ENCODE results near the gene OPHN1.

Gene OPHN1

DNA sequence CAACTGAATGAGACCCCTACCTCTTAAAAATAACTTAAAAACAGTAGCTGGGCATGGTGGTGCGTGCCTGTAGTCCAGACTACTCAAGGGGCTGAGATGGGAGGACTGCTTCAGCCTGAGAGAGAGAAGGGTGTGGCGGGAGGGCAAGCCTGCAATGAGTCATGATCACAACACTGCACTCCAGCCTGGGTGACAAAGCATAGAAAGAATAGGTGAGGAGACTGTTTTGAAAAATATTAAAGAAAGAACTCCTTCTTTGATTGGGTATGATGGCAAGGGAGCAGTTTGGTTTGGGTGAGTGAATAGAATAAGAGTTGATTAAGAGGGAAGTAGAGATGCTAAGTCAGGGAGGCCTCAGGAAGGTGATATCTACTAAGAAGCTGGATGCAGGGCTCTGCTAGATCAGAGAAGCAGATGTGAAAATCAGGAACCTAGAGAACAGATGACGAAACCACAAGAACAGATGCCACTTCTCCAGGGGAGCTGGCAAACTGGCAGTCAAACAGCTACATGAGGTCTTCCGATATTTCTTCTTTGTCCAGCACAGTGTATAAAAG is 318.6 kb downstream of the OPHN1 start:
- Histone ChIP-seq H3K79me1 (ENCODE audit: low read length) (no peaks in the 10 kb centered on the region), H3K36me3 (ENCODE audit: control insufficient read depth in 1 of 2, insufficient read depth in 2 of 2, low read length in 2 of 2) (no peaks in the 10 kb centered on the region), H3K9ac (ENCODE audit: low read length) (no peak overlapping the region), H4K8ac (ENCODE audit: low read depth, low read length) (no peak overlapping the region), H3K14ac (ENCODE audit: low read length) (no peak overlapping the region), H4K91ac (ENCODE audit: low read depth, low read length) (no peak overlapping the region), H3K4ac (ENCODE audit: low read depth, low read length) (no peak overlapping the region), H2BK5ac (ENCODE audit: low read depth, low read length, poor library complexity) (no peak overlapping the region), H3K4me3 (ENCODE audit: low read depth, low read length) (no peak overlapping the region), H3K9me3 (ENCODE audit: insufficient read depth, low read depth, low read length) (no peaks in the 10 kb centered on the region), H3K27ac (ENCODE audit: low read depth, low read length) (no peak overlapping the region), H4K12ac (ENCODE audit: low read depth, low read length) (no peak overlapping the region), H3K4me1 (ENCODE audit: control insufficient read depth in 1 of 2, insufficient read depth in 2 of 2, low read length in 2 of 2) (no peaks in the 10 kb centered on the region), H2BK120ac (ENCODE audit: insufficient read depth, low read length, poor library complexity) (no peak overlapping the region), H3K23ac (ENCODE audit: low read length) (no peak overlapping the region), H3K79me2 (ENCODE audit: control insufficient read depth, insufficient read depth, low read length, poor library complexity) (no peaks in the 10 kb centered on the region), H2AFZ (ENCODE audit: insufficient read depth, low read length, poor library complexity) (no peak overlapping the region), H3K4me2 (ENCODE audit: low read length) (no peak overlapping the region), H2AK5ac (ENCODE audit: low read length) (no peak overlapping the region), H3K18ac (ENCODE audit: low read length) (no peak overlapping the region), H2BK12ac (ENCODE audit: low read length) (no peak overlapping the region), H3K27me3 (ENCODE audit: insufficient read depth, low read length) (no peaks in the 10 kb centered on the region)
- DNase-seq = no peak
- WGBS (ENCODE audit: extremely low coverage, insufficient coverage, insufficient read length) = no CpG with 5 or more reads among the region's 4 CpGs

DNA sequence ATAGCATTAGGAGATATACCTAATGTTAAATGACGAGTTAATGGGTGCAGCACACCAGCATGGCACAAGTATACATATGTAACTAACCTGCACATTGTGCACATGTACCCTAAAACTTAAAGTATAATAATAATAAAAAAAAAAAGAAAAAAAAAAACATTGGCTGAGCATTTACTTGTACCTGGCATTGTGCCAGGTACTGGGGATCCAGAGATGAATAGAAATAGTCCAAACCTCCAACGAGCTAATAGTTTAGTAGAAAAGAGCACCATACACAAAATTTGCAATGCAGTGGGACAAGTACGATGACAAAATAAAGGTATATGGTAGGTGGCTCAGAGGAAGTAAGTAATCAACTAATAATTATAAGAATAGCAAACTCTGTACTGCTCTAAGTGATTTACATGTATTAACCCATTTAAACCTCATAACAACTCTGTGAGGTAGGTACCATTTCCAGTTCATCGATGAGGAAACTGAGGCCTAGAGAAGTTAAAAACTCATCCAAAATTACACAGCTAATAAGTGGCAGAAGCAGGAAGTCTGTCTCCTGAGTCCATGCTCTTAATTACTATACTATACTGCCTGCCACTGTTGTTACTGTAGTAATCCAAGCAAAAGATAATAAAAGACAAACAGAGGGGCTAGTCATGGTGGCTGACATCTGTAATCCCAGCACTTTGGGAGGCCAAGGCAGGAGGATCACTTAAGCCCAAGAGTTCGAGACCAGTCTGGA is 319.3 kb downstream of the OPHN1 start:
- H2BK5ac ChIP-seq (ENCODE audit: low read depth, low read length, poor library complexity) = no peak overlapping the region
- H3K9me3 ChIP-seq (ENCODE audit: insufficient read depth, low read depth, low read length) = no peaks in the 10 kb centered on the region
- H2AK5ac ChIP-seq (ENCODE audit: low read length) = no peak overlapping the region
- H2BK120ac ChIP-seq (ENCODE audit: insufficient read depth, low read length, poor library complexity) = no peak overlapping the region
- no peak overlapping the region for H4K8ac ChIP-seq (ENCODE audit: low read depth, low read length)
- no peak overlapping the region for H4K12ac ChIP-seq (ENCODE audit: low read depth, low read length)
- WGBS (ENCODE audit: extremely low coverage, insufficient coverage, insufficient read length) = no CpG with 5 or more reads among the region's 5 CpGs
- H3K9ac ChIP-seq (ENCODE audit: low read length) = no peak overlapping the region
- H3K18ac ChIP-seq (ENCODE audit: low read length) = no peak overlapping the region
- no peaks in the 10 kb centered on the region for H3K27me3 ChIP-seq (ENCODE audit: insufficient read depth, low read length)
- no peak overlapping the region for H3K23ac ChIP-seq (ENCODE audit: low read length)
- no peak overlapping the region for H3K4me2 ChIP-seq (ENCODE audit: low read length)
- H2AFZ ChIP-seq (ENCODE audit: insufficient read depth, low read length, poor library complexity) = no peak overlapping the region
- DNase-seq = no peak
- H3K36me3 ChIP-seq (ENCODE audit: control insufficient read depth in 1 of 2, insufficient read depth in 2 of 2, low read length in 2 of 2) = no peaks in the 10 kb centered on the region
- no peak overlapping the region for H3K4me3 ChIP-seq (ENCODE audit: low read depth, low read length)
- H3K79me2 ChIP-seq (ENCODE audit: control insufficient read depth, insufficient read depth, low read length, poor library complexity) = no peaks in the 10 kb centered on the region
- H3K4ac ChIP-seq (ENCODE audit: low read depth, low read length) = no peak overlapping the region
- no peaks in the 10 kb centered on the region for H3K4me1 ChIP-seq (ENCODE audit: control insufficient read depth in 1 of 2, insufficient read depth in 2 of 2, low read length in 2 of 2)
- no peak overlapping the region for H3K27ac ChIP-seq (ENCODE audit: low read depth, low read length)
- H3K79me1 ChIP-seq (ENCODE audit: low read length) = no peaks in the 10 kb centered on the region
- H2BK12ac ChIP-seq (ENCODE audit: low read length) = no peak overlapping the region
- no peak overlapping the region for H4K91ac ChIP-seq (ENCODE audit: low read depth, low read length)
- no peak overlapping the region for H3K14ac ChIP-seq (ENCODE audit: low read length)

DNA sequence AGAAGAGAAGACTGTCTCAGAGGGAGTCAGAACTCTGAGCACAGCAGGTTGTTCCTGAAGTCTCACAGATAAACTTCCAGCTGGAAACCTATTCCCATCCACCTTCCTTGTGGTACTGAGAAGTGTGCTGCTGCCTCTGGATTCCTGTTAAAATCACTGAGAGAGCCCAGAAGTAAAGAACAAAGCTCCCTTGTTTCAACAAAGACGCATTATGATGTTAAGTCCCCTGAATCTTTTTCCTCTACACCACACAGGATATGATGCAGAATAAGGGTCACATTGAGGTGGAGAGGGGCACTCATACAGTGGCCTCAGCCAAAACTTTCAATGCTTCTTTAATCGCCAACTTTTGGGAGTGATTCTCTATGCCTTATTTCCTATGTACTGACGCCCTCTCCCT is 321.0 kb downstream of the OPHN1 start:
- Histone ChIP-seq H3K23ac (ENCODE audit: low read length) (no peak overlapping the region), H2BK120ac (ENCODE audit: insufficient read depth, low read length, poor library complexity) (no peak overlapping the region), H3K27me3 (ENCODE audit: insufficient read depth, low read length) (no peaks in the 10 kb centered on the region), H3K4me1 (ENCODE audit: control insufficient read depth in 1 of 2, insufficient read depth in 2 of 2, low read length in 2 of 2) (no peaks in the 10 kb centered on the region), H3K14ac (ENCODE audit: low read length) (no peak overlapping the region), H2AK5ac (ENCODE audit: low read length) (no peak overlapping the region), H4K8ac (ENCODE audit: low read depth, low read length) (no peak overlapping the region), H3K27ac (ENCODE audit: low read depth, low read length) (no peak overlapping the region), H3K9me3 (ENCODE audit: insufficient read depth, low read depth, low read length) (no peaks in the 10 kb centered on the region), H3K4me3 (ENCODE audit: low read depth, low read length) (no peak overlapping the region), H3K9ac (ENCODE audit: low read length) (no peak overlapping the region), H2BK5ac (ENCODE audit: low read depth, low read length, poor library complexity) (no peak overlapping the region), H3K79me1 (ENCODE audit: low read length) (no peaks in the 10 kb centered on the region), H2AFZ (ENCODE audit: insufficient read depth, low read length, poor library complexity) (no peak overlapping the region), H3K4me2 (ENCODE audit: low read length) (no peak overlapping the region), H4K12ac (ENCODE audit: low read depth, low read length) (no peak overlapping the region), H2BK12ac (ENCODE audit: low read length) (no peak overlapping the region), H3K4ac (ENCODE audit: low read depth, low read length) (no peak overlapping the region), H4K91ac (ENCODE audit: low read depth, low read length) (no peak overlapping the region), H3K18ac (ENCODE audit: low read length) (no peak overlapping the region), H3K36me3 (ENCODE audit: control insufficient read depth in 1 of 2, insufficient read depth in 2 of 2, low read length in 2 of 2) (no peaks in the 10 kb centered on the region), H3K79me2 (ENCODE audit: control insufficient read depth, insufficient read depth, low read length, poor library complexity) (no peaks in the 10 kb centered on the region)
- no peak for DNase-seq
- no CpG with 5 or more reads among the region's 3 CpGs for WGBS (ENCODE audit: extremely low coverage, insufficient coverage, insufficient read length)

DNA sequence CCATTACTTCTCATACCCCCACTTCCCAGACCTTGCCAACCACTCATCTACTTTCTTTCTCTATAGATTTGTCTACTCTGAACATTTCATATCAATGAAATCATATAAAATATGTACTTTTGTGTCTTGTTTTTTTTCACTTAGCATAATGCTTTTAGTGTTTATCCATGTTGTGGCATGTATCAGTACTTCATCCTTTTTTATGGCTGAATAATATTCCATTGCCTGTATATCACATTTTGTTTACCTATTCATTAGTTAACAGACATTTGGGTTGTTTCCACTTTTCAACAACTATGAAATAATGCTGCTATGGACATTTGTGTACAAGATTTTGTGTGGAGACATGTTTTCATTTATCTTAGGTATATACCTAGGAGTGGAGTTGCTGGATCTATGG is 324.1 kb downstream of the OPHN1 start:
- no peaks in the 10 kb centered on the region for H3K79me1 ChIP-seq (ENCODE audit: low read length)
- H3K4ac ChIP-seq (ENCODE audit: low read depth, low read length) = no peak overlapping the region

More for the DNA sequence above, 324.1 kb downstream of the OPHN1 start:
- H4K8ac ChIP-seq (ENCODE audit: low read depth, low read length) = no peak overlapping the region
- no peaks in the 10 kb centered on the region for H3K27me3 ChIP-seq (ENCODE audit: insufficient read depth, low read length)
- H3K4me3 ChIP-seq (ENCODE audit: low read depth, low read length) = no peak overlapping the region
- no peak overlapping the region for H2BK120ac ChIP-seq (ENCODE audit: insufficient read depth, low read length, poor library complexity)
- H2BK5ac ChIP-seq (ENCODE audit: low read depth, low read length, poor library complexity) = no peak overlapping the region
- H3K18ac ChIP-seq (ENCODE audit: low read length) = no peak overlapping the region
- H2AFZ ChIP-seq (ENCODE audit: insufficient read depth, low read length, poor library complexity) = no peak overlapping the region
- H3K4me1 ChIP-seq (ENCODE audit: control insufficient read depth in 1 of 2, insufficient read depth in 2 of 2, low read length in 2 of 2) = no peaks in the 10 kb centered on the region
- no peaks in the 10 kb centered on the region for H3K79me2 ChIP-seq (ENCODE audit: control insufficient read depth, insufficient read depth, low read length, poor library complexity)
- no peaks in the 10 kb centered on the region for H3K9me3 ChIP-seq (ENCODE audit: insufficient read depth, low read depth, low read length)
- H4K91ac ChIP-seq (ENCODE audit: low read depth, low read length) = no peak overlapping the region
- no peak overlapping the region for H4K12ac ChIP-seq (ENCODE audit: low read depth, low read length)
- no peak overlapping the region for H3K27ac ChIP-seq (ENCODE audit: low read depth, low read length)
- H3K9ac ChIP-seq (ENCODE audit: low read length) = no peak overlapping the region
- no peak overlapping the region for H3K14ac ChIP-seq (ENCODE audit: low read length)
- H3K4me2 ChIP-seq (ENCODE audit: low read length) = no peak overlapping the region
- H3K36me3 ChIP-seq (ENCODE audit: control insufficient read depth in 1 of 2, insufficient read depth in 2 of 2, low read length in 2 of 2) = no peaks in the 10 kb centered on the region
- no peak overlapping the region for H3K23ac ChIP-seq (ENCODE audit: low read length)
- H2AK5ac ChIP-seq (ENCODE audit: low read length) = no peak overlapping the region
- DNase-seq = no peak
- no peak overlapping the region for H2BK12ac ChIP-seq (ENCODE audit: low read length)

Data from trophoblast cell (in vitro differentiated cells and primary cell).